LNCAP (cell line): ENCODE measurements around the gene HPS1.

Source experiments
- TF ChIP-seq, protein P1 (sequence below): fragments of 450-650 bp; IDR thresholded peaks from 2 replicates; pipeline ENCODE4 v1.5.1; 2017; ENCODE audit warnings: mild to moderate bottlenecking

HPS1 gene

DNA sequence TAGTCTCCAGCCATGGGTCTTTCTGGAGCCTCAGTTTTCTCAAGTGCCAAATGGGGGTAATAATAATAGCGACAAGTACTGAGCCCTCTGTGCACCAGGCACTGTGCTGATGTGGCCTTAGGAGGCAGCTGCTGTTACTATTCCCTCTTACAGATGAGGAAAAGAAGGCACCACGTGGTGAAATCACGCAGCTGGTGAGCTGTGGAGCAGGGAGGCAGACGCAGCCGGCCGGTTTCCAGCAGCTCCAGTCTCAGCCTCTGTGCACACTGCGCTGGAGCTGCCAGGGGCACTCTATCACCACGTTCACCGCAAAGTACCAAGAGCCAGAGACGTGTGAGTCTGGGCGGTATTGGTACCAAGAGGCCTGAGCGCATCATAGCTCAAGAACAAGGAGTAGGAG lies 41.3 kb downstream of the HPS1 start:
- TF ChIP-seq, protein P1, sequence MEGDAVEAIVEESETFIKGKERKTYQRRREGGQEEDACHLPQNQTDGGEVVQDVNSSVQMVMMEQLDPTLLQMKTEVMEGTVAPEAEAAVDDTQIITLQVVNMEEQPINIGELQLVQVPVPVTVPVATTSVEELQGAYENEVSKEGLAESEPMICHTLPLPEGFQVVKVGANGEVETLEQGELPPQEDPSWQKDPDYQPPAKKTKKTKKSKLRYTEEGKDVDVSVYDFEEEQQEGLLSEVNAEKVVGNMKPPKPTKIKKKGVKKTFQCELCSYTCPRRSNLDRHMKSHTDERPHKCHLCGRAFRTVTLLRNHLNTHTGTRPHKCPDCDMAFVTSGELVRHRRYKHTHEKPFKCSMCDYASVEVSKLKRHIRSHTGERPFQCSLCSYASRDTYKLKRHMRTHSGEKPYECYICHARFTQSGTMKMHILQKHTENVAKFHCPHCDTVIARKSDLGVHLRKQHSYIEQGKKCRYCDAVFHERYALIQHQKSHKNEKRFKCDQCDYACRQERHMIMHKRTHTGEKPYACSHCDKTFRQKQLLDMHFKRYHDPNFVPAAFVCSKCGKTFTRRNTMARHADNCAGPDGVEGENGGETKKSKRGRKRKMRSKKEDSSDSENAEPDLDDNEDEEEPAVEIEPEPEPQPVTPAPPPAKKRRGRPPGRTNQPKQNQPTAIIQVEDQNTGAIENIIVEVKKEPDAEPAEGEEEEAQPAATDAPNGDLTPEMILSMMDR, result no peak

GRCh38 chr10:98404571-98405359 lies 42.0 kb downstream of the HPS1 start:
- TF ChIP-seq, protein P1, result no peak

- TF ChIP-seq, protein P1, result no peak
These were observed 42.8 kb downstream of the HPS1 start for GRCh38 chr10:98403812-98404504.

- TF ChIP-seq, protein P1, result no peak
These were observed 43.6 kb downstream of the HPS1 start for GRCh38 chr10:98402931-98403718.

GRCh38 chr10:98402478-98402877 lies 44.3 kb downstream of the HPS1 start:
- TF ChIP-seq, protein P1, result no peak

- TF ChIP-seq, protein P1, result no peak
These were observed 46.3 kb downstream of the HPS1 start for GRCh38 chr10:98400482-98400881.

DNA sequence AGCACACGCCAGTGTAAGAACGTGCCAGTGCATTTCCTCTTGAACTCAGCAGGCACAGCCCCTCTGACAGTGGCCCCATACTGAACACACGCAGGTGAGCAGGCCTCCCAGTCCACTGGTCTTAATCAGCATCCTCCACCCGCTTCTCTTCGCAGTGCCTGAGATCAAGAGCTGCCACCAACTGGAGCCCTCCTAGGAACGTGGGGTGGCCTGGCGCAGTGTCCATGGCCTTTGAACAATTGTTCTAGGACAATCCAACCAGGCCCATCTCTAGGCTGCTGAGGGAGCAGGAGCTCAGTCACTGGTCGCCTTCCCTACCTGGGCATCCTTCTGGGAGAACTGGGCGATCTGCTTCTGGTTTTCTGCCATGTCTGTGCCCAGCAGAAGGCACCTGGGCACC lies 47.0 kb downstream of the HPS1 start:
- TF ChIP-seq, protein P1, result no peak
